HepG2 (cell line): ENCODE results near the gene VAMP5. TPM values are rescaled to one million over a fixed set of nuclear protein-coding genes. Genes with fewer than 3 reads are reported as not detected.
A peak's percentile ranks its signal among the peaks of the same experiment; 100 is the strongest.

ENCODE experiments used
- BORCS8-MEF2B ChIP-seq: sonication (generic); formaldehyde crosslinking; IDR thresholded peaks from 2 replicates; pipeline ENCODE4 v1.8.0; 2022; ENCODE audit warnings: mild to moderate bottlenecking, missing genetic modification reagents
- DZIP1 ChIP-seq: sonication (generic); formaldehyde crosslinking; IDR thresholded peaks from 2 replicates; pipeline ENCODE4 v1.5.0; 2020; ENCODE audit warnings: mild to moderate bottlenecking, missing genetic modification reagents
- HMGXB3 ChIP-seq: sonication (generic); formaldehyde crosslinking; IDR thresholded peaks from 2 replicates; pipeline ENCODE4 v1.4.0; 2020; ENCODE audit warnings: missing genetic modification reagents, borderline replicate concordance
- KDM5B ChIP-seq: sonication (generic); formaldehyde crosslinking; IDR thresholded peaks from 2 replicates; pipeline ENCODE4 v1.4.0; 2020; ENCODE audit warnings: missing genetic modification reagents, mild to moderate bottlenecking, borderline replicate concordance
- KLF12 ChIP-seq: sonication (generic); formaldehyde crosslinking; IDR thresholded peaks from 2 replicates; pipeline ENCODE4 v1.4.0; 2020; ENCODE audit warnings: missing genetic modification reagents, borderline replicate concordance
- MATR3 ChIP-seq: sonication (generic); formaldehyde crosslinking; IDR thresholded peaks from 2 replicates; pipeline ENCODE4 v1.4.0; 2020; ENCODE audit warnings: missing genetic modification reagents
- MTA3 ChIP-seq: sonication (generic); formaldehyde crosslinking; IDR thresholded peaks from 2 replicates; pipeline ENCODE4 v1.4.0; 2020; ENCODE audit warnings: missing genetic modification reagents
- PHF20 ChIP-seq: sonication (generic); formaldehyde crosslinking; IDR thresholded peaks from 2 replicates; pipeline ENCODE4 v1.5.0; 2020; ENCODE audit warnings: mild to moderate bottlenecking, missing genetic modification reagents
- RORA ChIP-seq: sonication (generic); formaldehyde crosslinking; IDR thresholded peaks from 2 replicates; pipeline ENCODE4 v1.5.0; 2020; ENCODE audit warnings: mild to moderate bottlenecking, missing genetic modification reagents, moderate library complexity
- ZBED4 ChIP-seq: sonication (generic); formaldehyde crosslinking; IDR thresholded peaks from 2 replicates; pipeline ENCODE4 v1.4.0; 2020; ENCODE audit warnings: missing genetic modification reagents, borderline replicate concordance
- ZBTB43 ChIP-seq: sonication (generic); formaldehyde crosslinking; conservative IDR thresholded peaks from 2 replicates; pipeline ENCODE4 v1.4.0; 2020; ENCODE audit warnings: missing genetic modification reagents
- ZNF737 ChIP-seq: sonication (generic); formaldehyde crosslinking; IDR thresholded peaks from 2 replicates; pipeline ENCODE4 v1.5.0; 2020; ENCODE audit warnings: missing genetic modification reagents, mild to moderate bottlenecking, borderline replicate concordance
- ZSCAN20 ChIP-seq: sonication (generic); formaldehyde crosslinking; IDR thresholded peaks from 2 replicates; pipeline ENCODE4 v1.4.0; 2020; ENCODE audit warnings: missing genetic modification reagents, mild to moderate bottlenecking, borderline replicate concordance
- ZSCAN25 ChIP-seq: sonication (generic); formaldehyde crosslinking; IDR thresholded peaks from 2 replicates; pipeline ENCODE4 v1.8.0; 2022; ENCODE audit warnings: mild to moderate bottlenecking, missing genetic modification reagents
- polyA plus RNA-seq, 8 experiments: library from polyadenylated mRNA; depleted of rRNA in 3 of 8; stranded (reverse) in 7 of 8; unstranded in 1 of 8; fragments of >200 nt; fragmentation: Illumina TruSeq in 4 of 8; extraction: Trizol in 4 of 8; gene quantifications; 2 replicates each; pipeline versions ENCODE4 v1.2.1 to v1.2.3, GENCODE V29; 2011 to 2016; ENCODE audit warnings: low read depth in 4 of 8, missing spikeins in 1 of 8, mixed read lengths in 1 of 8; ENCODE audit not compliant: insufficient read depth in 1 of 8
- total RNA-seq, 5 experiments: library from RNA; depleted of rRNA; stranded (reverse); fragments of >200 nt; fragmentation: Illumina TruSeq; extraction: Trizol; gene quantifications; 2 replicates each; pipeline ENCODE4 v1.2.3, GENCODE V29; 2016; ENCODE audit warnings: low read depth in 1 of 5

The VAMP5 gene
- total and polyA plus RNA-seq, 2 of the 13 experiments (the other 11 are each of a cell fraction or from before 2014, with no cell fraction given) = 7.2 to 56.7 TPM

GRCh38 chr2:85538507-85539360 is 45.5 kb upstream of the VAMP5 start, which contains the start of gene MAT2A (continued):
- TF ChIP-seq ZBED4 (0 out of 2 replicates have a peak, but pooled peaks have one; percentile 52), BORCS8-MEF2B (peak; percentile 95), DZIP1 (CRISPR knock-in tag) (peak; percentile 97), PHF20 (CRISPR knock-in tag) (peak; percentile 50; the same call in 1 of the 2 replicates), ZNF737 (CRISPR knock-in tag) (no peak; the same call in 1 of the 2 replicates), KLF12 (CRISPR knock-in tag) (0 out of 2 replicates have a peak, but pooled peaks have one; percentile 74), ZSCAN20 (CRISPR knock-in tag) (no peak; the same call in 1 of the 2 replicates), MTA3 (CRISPR knock-in tag) (peak; percentile 68; the same call in 1 of the 2 replicates), KDM5B (peak; percentile 65), MATR3 (CRISPR knock-in tag) (no peak; the same call in 1 of the 2 replicates), ZSCAN25 (CRISPR knock-in tag) (peak; percentile 91), HMGXB3 (CRISPR knock-in tag) (peak; percentile 47; the same call in 1 of the 2 replicates), RORA (CRISPR knock-in tag) (no peak), ZBTB43 (CRISPR knock-in tag) (peak; percentile 87)
